ENCODE results near the gene TLN1. TPM values are rescaled to one million over a fixed set of nuclear protein-coding genes. Genes with fewer than 3 reads are reported as not detected.

The TLN1 gene
- total RNA-seq, 2 experiments from 2014 or later: 448 to 450 TPM

DNA sequence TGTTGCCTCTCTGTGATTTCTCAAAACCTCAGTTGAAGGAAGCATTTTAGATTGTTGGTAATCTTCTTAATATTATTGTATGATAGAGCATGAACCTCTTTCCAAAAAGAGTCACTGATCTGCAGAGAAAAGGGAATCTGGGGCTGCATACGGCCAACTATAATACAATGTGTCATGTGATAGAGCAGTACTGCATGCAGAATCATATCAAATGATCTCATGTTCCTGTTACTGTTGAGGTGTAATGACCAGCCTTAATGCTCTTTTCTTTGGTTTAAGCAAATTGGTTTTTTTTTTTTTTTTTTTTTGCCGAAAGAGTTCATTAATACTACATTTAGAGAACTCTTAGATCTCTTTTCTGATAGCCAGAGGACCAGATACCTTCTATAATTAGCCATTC is 35.0 kb upstream of the TLN1 start:
- H3K27ac Mint-ChIP-seq: no peak overlapping the region
- H3K4me3 Mint-ChIP-seq: no peak overlapping the region
- H3K27me3 Mint-ChIP-seq (ENCODE audit: low read depth): no peaks in the 10 kb centered on the region
- peaks cover 2% of the 10 kb centered on the region for H3K4me1 Mint-ChIP-seq (ENCODE audit: low read depth)
- DNase-seq (no peak), ATAC-seq (no peak)
- ChIA-PET CTCF (no interaction called here), POLR2A (no interaction called here)
- peaks cover 3% of the 10 kb centered on the region for H3K36me3 Mint-ChIP-seq (ENCODE audit: low read depth)
- H3K9me3 Mint-ChIP-seq (ENCODE audit: insufficient read depth): no peaks in the 10 kb centered on the region

DNA sequence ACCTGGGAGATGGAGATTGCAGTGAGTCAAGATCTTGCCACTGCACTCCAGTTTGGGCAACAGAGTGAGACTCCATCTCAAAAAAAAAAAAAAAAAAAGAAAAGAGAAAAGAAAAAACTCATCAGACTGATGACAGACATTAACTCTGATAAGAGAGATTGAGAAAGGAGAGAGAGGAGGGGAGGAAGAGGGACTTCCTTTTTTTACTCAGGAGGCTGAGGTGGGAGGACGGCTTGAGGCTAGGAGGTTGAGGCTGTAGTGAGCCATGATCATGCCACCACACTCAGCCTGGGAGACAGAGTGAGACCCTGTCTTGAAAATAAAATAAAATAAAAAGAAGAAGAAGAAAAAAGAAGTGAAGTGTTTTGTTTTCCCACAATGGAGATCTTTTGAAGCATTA is 31.8 kb upstream of the TLN1 start:
- H3K36me3 Mint-ChIP-seq (ENCODE audit: low read depth): peaks cover 11% of the 10 kb centered on the region
- no peak overlapping the region for H3K27ac Mint-ChIP-seq
- peaks cover 12% of the 10 kb centered on the region for H3K4me1 Mint-ChIP-seq (ENCODE audit: low read depth)
- no peak overlapping the region for H3K4me3 Mint-ChIP-seq
- no peaks in the 10 kb centered on the region for H3K9me3 Mint-ChIP-seq (ENCODE audit: insufficient read depth)
- ATAC-seq: no peak
- ChIA-PET POLR2A (no interaction called here), CTCF (interaction anchor here (1.0 to 1.3 kb wide), 2 partner anchors 9 to 27 kb away, joined by 4 to 5 read pairs; no protein-coding TSS in a partner anchor)
- no peaks in the 10 kb centered on the region for H3K27me3 Mint-ChIP-seq (ENCODE audit: low read depth)
- DNase-seq: no peak

DNA sequence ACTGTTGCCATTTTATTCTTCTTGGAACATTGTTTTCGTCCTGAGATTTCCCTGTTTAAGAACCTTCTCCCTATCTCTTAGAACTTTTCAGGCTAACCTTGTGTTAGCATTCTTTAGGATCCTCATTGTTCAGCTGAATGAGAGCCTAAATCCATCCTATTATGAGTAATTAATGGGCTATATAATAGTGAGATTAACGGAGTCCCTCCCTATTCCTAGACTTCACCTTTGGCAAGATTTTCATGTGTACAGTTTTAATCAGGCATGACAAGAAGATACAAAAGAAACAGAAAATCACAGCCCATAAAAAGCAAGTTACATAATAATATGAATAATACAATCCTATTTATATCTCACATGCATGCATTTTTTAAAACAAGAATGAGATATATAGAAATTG is 31.2 kb upstream of the TLN1 start:
- no peak for DNase-seq
- peaks cover 14% of the 10 kb centered on the region for H3K36me3 Mint-ChIP-seq (ENCODE audit: low read depth)
- ChIA-PET CTCF (interaction anchor here (0.6 to 1.5 kb wide), 7 partner anchors 14 to 194 kb away, joined by 3 to 5 read pairs (median 3); partner anchors contain the start of genes CREB3, GBA2, RGP1 and TLN1), POLR2A (interaction anchor here (0.6 to 0.7 kb wide), 3 partner anchors 25 to 1530 kb away, joined by 3 to 4 read pairs (median 3); no protein-coding TSS in a partner anchor)
- no peak for ATAC-seq
- no peak overlapping the region for H3K4me3 Mint-ChIP-seq
- H3K27me3 Mint-ChIP-seq (ENCODE audit: low read depth): no peaks in the 10 kb centered on the region
- peaks cover 18% of the 10 kb centered on the region for H3K4me1 Mint-ChIP-seq (ENCODE audit: low read depth)
- no peaks in the 10 kb centered on the region for H3K9me3 Mint-ChIP-seq (ENCODE audit: insufficient read depth)
- H3K27ac Mint-ChIP-seq: no peak overlapping the region

DNA sequence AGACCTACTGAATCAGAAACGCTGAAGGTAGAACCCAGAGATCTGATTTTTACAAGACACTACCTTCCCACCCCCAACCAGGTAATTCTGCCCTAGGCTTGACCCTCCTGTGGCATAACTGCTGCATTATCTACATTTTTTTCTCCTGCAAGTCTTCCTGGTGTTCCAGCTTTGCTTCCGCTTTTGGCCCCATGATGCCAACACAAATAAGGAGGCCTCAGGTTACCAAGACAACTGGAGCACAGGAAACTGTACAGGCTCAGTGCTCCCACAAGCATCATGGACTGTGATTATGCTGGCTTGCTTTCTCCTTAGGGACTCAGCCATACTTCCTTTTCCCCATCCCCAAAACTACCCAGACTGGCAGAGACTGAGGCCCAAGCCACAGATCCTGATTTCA is 28.7 kb upstream of the TLN1 start:
- H3K27me3 Mint-ChIP-seq (ENCODE audit: low read depth): no peaks in the 10 kb centered on the region
- peaks cover 36% of the 10 kb centered on the region for H3K4me1 Mint-ChIP-seq (ENCODE audit: low read depth)
- no peak for DNase-seq
- no peak overlapping the region for H3K4me3 Mint-ChIP-seq
- no peak for ATAC-seq
- CTCF ChIA-PET: interaction anchor here (0.8 to 3.0 kb wide), 6 partner anchors 10 to 121 kb away, joined by 3 to 12 read pairs (median 4); partner anchors contain the start of genes GBA2 and RGP1
- POLR2A ChIA-PET: interaction anchor here (1.4 to 2.0 kb wide), 2 partner anchors 11 to 24 kb away, joined by 3 to 6 read pairs; partner anchors contain the start of genes GBA2 and RGP1
- no peaks in the 10 kb centered on the region for H3K9me3 Mint-ChIP-seq (ENCODE audit: insufficient read depth)
- peaks cover 16% of the 10 kb centered on the region for H3K36me3 Mint-ChIP-seq (ENCODE audit: low read depth)
- H3K27ac Mint-ChIP-seq: no peak overlapping the region

DNA sequence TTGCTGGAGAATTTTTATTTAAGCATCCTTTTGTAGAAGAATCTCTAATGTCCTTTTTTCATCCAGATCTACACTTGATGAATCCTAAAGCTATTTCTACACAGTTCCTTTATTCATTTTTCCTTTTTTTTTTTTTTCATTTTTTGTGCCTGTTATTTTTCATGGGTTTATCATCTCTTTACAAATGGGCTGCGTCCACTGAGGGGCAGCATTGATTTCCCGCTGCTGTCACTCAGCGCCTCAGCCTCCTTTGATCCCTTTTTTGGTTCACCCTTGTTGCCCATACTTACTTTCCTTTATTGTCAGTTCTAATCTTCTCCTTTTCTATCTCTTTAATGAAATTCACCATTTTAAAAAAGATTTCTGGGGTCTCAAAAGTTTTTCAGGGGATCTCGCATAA is 27.8 kb upstream of the TLN1 start:
- no peaks in the 10 kb centered on the region for H3K27me3 Mint-ChIP-seq (ENCODE audit: low read depth)
- ATAC-seq (no peak), DNase-seq (no peak)
- POLR2A ChIA-PET: interaction anchor here (0.6 to 2.0 kb wide), 3 partner anchors 10 to 225 kb away, joined by 3 to 6 read pairs (median 3); partner anchors contain the start of genes GBA2 and RGP1
- no peaks in the 10 kb centered on the region for H3K9me3 Mint-ChIP-seq (ENCODE audit: insufficient read depth)
- H3K4me3 Mint-ChIP-seq: no peak overlapping the region
- H3K36me3 Mint-ChIP-seq (ENCODE audit: low read depth): peaks cover 16% of the 10 kb centered on the region
- H3K4me1 Mint-ChIP-seq (ENCODE audit: low read depth): peaks cover 37% of the 10 kb centered on the region
- CTCF ChIA-PET: interaction anchor here (0.6 to 3.0 kb wide), 4 partner anchors 11 to 250 kb away, joined by 3 to 7 read pairs (median 4); partner anchors contain the start of genes GBA2 and RGP1
- H3K27ac Mint-ChIP-seq: no peak overlapping the region

DNA sequence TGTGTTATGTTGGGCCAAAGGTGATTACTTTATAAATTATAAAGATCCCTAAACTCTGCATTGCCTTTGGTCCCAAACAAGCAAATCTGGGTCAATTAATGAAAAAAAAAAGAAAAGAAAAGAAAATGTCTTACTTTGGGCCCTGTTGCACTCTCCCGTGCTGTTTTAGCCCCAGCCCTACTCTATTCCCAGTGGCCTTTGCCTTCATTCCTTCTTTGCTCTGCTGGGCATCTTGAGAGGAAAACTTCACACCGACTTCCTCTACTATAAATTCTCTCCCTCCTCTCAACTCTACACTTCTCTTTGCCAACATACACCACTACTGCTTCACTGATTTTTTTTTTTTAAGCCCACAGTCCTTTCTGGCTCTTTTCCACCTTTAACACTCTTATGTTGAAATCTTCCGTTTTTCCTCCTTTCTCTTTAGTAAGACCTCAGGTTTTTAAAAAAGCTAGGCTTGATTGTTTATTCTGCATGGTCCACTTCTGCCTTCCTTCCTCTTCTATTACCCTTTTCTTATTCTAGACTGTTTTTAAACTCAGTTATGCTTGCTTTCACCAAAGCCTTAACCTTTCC is 26.6 kb upstream of the TLN1 start:
- POLR2A ChIA-PET: no interaction called here
- CTCF ChIA-PET: interaction anchor here (1.4 to 3.0 kb wide), 3 partner anchors 9 to 123 kb away, joined by 3 to 7 read pairs (median 6); no protein-coding TSS in a partner anchor
- ATAC-seq: no peak
- no peaks in the 10 kb centered on the region for H3K9me3 Mint-ChIP-seq (ENCODE audit: insufficient read depth)
- peak overlapping the region; percentile 55 for H3K4me3 Mint-ChIP-seq
- no peak for DNase-seq
- H3K27me3 Mint-ChIP-seq (ENCODE audit: low read depth): no peaks in the 10 kb centered on the region
- H3K27ac Mint-ChIP-seq: peak overlapping the region; percentile 7
- peaks cover 19% of the 10 kb centered on the region for H3K36me3 Mint-ChIP-seq (ENCODE audit: low read depth)
- peaks cover 37% of the 10 kb centered on the region for H3K4me1 Mint-ChIP-seq (ENCODE audit: low read depth)

DNA sequence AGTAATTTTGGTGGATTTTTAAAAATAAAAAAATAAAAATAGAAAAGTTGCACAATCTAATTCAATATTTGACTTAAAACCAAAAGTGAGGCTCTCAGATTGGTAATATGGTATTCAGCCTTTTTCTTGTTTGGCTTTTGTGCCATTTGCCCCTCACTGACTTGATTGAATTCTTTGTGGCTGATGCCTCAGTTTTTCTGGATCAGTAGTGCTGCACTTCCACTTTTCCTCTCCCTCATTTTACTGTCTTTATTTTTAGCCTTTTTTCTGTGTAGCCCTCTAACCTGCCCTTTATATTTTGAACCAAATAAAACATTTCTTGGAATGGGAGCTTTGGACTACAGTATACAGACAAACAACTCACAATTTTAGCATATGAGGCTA is 25.9 kb upstream of the TLN1 start:
- Mint-ChIP-seq H3K4me1 (ENCODE audit: low read depth) (peaks cover 35% of the 10 kb centered on the region), H3K27me3 (ENCODE audit: low read depth) (no peaks in the 10 kb centered on the region), H3K4me3 (peak overlapping the region; percentile 87), H3K27ac (peak overlapping the region; percentile 17), H3K9me3 (ENCODE audit: insufficient read depth) (no peaks in the 10 kb centered on the region), H3K36me3 (ENCODE audit: low read depth) (peaks cover 18% of the 10 kb centered on the region)
- ATAC-seq (no peak), DNase-seq (no peak)
- ChIA-PET CTCF (interaction anchor here (1.4 to 3.0 kb wide), 3 partner anchors 8 to 124 kb away, joined by 3 to 7 read pairs (median 6); no protein-coding TSS in a partner anchor), POLR2A (no interaction called here)

DNA sequence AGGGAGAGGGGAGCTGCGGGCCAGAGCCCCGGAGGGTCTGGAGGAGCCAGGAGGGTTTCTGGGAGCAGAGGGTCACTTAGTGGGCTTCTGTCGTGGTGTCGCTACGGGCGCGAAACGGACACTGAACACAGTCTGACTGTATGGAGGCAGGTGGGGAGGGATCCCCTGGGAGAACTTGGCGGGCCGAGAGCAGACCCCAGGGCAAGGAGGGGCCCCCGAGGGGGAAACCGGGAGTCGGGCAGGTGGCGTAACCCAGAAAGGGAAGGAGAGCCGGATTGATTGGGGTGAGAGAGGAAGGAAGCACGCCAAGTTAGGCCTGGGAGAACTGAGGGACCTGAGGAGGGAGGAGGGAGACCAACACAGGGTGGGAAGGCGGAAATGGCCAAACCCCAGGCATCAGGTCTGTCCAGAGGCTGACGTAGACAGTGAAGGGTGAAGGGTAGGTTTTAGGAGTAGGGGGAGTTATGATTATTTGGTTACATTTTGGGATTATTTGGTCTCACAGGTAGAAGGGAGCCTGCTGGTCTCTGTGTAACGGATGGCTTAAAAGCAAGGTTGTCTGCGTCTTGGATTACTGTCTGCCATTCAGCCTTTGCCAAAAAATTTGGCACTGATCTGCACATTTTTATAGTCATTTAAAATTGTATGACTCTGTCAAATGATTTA is 25.4 kb upstream of the TLN1 start:
- ChIA-PET POLR2A (no interaction called here), CTCF (interaction anchor here (0.7 to 4.5 kb wide), 25 partner anchors 7 to 125 kb away, joined by 3 to 61 read pairs (median 6); partner anchors contain the start of genes ARHGEF39, CCDC107, CREB3 and GBA2)
- peak overlapping the region; percentile 87 for H3K4me3 Mint-ChIP-seq
- peaks cover 35% of the 10 kb centered on the region for H3K4me1 Mint-ChIP-seq (ENCODE audit: low read depth)
- no peaks in the 10 kb centered on the region for H3K9me3 Mint-ChIP-seq (ENCODE audit: insufficient read depth)
- DNase-seq: peak; percentile 37
- ATAC-seq: peak; percentile 48
- no peaks in the 10 kb centered on the region for H3K27me3 Mint-ChIP-seq (ENCODE audit: low read depth)
- peaks cover 21% of the 10 kb centered on the region for H3K36me3 Mint-ChIP-seq (ENCODE audit: low read depth)
- peak overlapping the region; percentile 91 for H3K27ac Mint-ChIP-seq

DNA sequence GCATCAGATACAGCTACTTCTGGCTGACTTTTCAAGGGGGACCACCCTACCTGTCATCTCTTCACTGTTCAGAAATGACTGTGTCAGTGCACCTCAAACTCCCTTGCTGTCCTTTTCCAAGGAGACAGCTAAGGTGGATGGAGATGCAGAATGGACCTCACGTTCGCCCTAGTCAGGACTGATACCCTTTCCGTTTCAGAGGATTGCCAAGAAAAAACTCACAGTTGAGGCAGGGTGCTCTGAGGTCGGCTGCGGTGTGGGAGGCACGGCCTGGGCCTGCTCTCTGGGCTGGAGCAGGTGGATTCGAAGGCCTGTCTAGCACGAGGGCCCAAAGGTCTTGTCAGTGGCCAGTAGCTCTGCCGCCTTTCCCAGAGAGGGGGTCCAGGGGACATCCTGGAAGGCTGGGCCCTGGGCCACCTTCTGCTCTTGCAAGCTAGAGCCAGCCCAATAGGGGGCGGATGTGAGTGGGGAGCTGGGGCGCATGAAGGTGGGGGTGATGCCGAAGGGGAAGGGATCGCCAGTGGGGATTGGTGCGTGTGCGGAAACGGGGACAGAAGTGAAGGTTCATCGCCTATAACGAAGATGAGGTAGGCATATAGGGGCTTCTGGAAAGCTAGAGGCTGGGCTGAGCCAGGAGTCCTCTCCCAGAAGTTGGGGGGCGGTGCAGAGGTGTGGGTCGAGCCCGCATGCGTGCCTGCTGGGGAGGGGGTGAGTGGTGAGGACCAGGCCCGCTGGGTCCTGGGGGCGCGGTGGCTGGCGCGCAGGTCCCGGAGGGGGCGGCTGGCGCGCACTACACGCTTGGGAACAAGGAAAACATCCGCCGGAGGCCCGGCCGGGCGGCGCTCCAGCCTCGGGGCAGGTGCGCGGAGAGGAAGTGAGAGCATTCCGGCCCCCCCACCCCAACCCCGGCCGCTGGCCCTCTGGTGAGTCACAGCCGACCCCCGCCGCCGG is 24.6 kb upstream of the TLN1 start:
- Mint-ChIP-seq H3K4me3 (peak overlapping the region; percentile 87), H3K9me3 (ENCODE audit: insufficient read depth) (no peaks in the 10 kb centered on the region), H3K36me3 (ENCODE audit: low read depth) (peaks cover 27% of the 10 kb centered on the region), H3K27me3 (ENCODE audit: low read depth) (no peaks in the 10 kb centered on the region), H3K4me1 (ENCODE audit: low read depth) (peaks cover 35% of the 10 kb centered on the region), H3K27ac (peak overlapping the region; percentile 94)
- DNase-seq: peak; percentile 87
- ATAC-seq: peak; percentile 87
- ChIA-PET CTCF (interaction anchor here (0.7 to 4.5 kb wide), 32 partner anchors 8 to 146 kb away, joined by 3 to 61 read pairs (median 6); partner anchors contain the start of genes ARHGEF39, CCDC107, CREB3 and GBA2), POLR2A (interaction anchor here (0.8 kb wide), 1 partner anchor 16 kb away, joined by 3 read pairs; no protein-coding TSS in a partner anchor)

DNA sequence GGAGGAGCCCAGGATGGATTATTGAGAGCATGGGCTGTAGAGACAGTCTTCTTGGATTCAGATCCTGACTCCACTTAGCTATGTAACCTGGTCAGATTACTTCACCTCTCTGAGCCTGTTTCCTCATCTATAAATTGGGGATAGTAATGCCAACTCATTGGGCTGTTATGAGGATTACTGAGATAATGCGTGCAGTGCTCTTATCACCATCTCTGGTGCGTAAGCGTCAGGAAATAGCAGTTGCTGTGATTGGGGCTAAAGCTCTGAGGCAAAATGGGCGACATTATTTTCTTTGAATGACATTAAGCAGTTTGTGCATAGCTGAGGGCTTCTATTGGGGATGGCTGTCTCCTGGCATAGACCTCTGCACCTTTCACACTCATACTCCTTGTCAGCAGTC is 23.1 kb upstream of the TLN1 start:
- H3K9me3 Mint-ChIP-seq (ENCODE audit: insufficient read depth): no peaks in the 10 kb centered on the region
- H3K27me3 Mint-ChIP-seq (ENCODE audit: low read depth): no peaks in the 10 kb centered on the region
- POLR2A ChIA-PET: no interaction called here
- H3K4me1 Mint-ChIP-seq (ENCODE audit: low read depth): peaks cover 43% of the 10 kb centered on the region
- H3K27ac Mint-ChIP-seq: no peak overlapping the region
- no peak for ATAC-seq
- peaks cover 29% of the 10 kb centered on the region for H3K36me3 Mint-ChIP-seq (ENCODE audit: low read depth)
- no peak for DNase-seq
- CTCF ChIA-PET: interaction anchor here (1.1 to 4.5 kb wide), 10 partner anchors 9 to 127 kb away, joined by 3 to 61 read pairs (median 10); partner anchors contain the start of genes CREB3, HINT2, SPAG8 and TLN1
- H3K4me3 Mint-ChIP-seq: no peak overlapping the region

DNA sequence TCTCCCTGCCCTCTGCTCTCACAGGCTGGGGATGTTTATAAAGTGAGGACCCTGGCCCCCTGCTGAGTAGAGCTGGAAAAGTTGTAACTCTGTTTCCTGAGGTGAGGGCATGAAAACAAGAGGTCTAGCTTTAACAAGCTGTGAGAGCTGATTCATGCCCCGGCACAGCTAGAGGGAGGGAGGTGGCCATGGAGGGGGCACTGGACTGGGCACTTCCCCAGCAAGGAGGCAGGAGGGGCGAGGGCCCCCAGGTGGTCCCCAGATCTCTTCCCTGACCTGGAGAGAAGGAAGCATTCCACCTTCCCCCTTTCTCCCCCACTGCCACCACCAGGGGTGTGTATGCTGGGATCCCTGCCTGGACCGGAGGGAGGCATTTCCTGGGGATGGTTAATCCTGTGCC is 22.3 kb upstream of the TLN1 start, which contains the start of gene MSMP:
TSS of gene MSMP (minus strand) at position 13 of the 400 bp plus-strand sequence. CDS start 147 bp downstream, outside the sequence.
- CTCF ChIA-PET: interaction anchor here (1.5 to 4.5 kb wide), 3 partner anchors 14 to 25 kb away, joined by 3 to 61 read pairs (median 4); partner anchors contain the start of genes CREB3 and TLN1
- no peak for DNase-seq
- POLR2A ChIA-PET: no interaction called here
- Mint-ChIP-seq H3K27ac (no peak within 1 kb of the TSS), H3K9me3 (ENCODE audit: insufficient read depth) (no peaks in the 10 kb centered on the region), H3K4me3 (no peak within 1 kb of the TSS), H3K36me3 (ENCODE audit: low read depth) (peaks cover 27% of the 10 kb centered on the region), H3K4me1 (ENCODE audit: low read depth) (peaks cover 41% of the 10 kb centered on the region), H3K27me3 (ENCODE audit: low read depth) (no peaks in the 10 kb centered on the region)
- ATAC-seq: no peak
